ENCODE data around the gene WNK3. TPM values are rescaled to one million over a fixed set of nuclear protein-coding genes. Genes with fewer than 3 reads are reported as not detected.

WNK3 gene
- total and polyA plus RNA-seq, 9 donors = 1.8 to 42.8 (median 10.8) TPM

DNA sequence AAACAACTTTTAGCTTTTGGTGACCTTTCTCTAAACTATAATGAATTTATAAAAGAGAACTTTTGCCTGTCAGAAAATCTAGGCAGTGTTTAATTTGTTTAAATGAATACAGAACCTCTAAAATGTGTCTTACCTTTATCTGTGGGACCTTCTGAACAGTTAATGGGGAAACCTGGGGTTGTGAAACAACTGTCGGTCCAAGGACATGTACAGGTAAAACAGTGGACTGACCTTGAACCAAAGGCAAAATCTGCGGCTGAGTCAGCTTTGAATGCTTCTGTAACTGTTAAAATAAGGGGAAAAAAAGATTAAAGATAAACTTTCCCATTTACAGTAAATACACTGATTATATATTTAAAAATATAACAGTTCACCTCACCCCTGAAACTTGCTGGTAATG lies 65.1 kb downstream of the WNK3 start:
- WGBS, 3 donors = 41 to 54% (median 42%) methylated on average over 2 of the region's 2 CpGs
- Histone ChIP-seq H3K4me3 (no peak overlapping the region), H3K36me3 (no peaks in the 10 kb centered on the region), H3K27me3 (no peaks in the 10 kb centered on the region), H3K4me1 (ENCODE audit: insufficient read depth) (no peaks in the 10 kb centered on the region), H3K9me3 (no peaks in the 10 kb centered on the region), H3K27ac (no peak overlapping the region)
- intact Hi-C loops (cut with DNase I) = no loop called here
- TF ChIP-seq, protein P1, sequence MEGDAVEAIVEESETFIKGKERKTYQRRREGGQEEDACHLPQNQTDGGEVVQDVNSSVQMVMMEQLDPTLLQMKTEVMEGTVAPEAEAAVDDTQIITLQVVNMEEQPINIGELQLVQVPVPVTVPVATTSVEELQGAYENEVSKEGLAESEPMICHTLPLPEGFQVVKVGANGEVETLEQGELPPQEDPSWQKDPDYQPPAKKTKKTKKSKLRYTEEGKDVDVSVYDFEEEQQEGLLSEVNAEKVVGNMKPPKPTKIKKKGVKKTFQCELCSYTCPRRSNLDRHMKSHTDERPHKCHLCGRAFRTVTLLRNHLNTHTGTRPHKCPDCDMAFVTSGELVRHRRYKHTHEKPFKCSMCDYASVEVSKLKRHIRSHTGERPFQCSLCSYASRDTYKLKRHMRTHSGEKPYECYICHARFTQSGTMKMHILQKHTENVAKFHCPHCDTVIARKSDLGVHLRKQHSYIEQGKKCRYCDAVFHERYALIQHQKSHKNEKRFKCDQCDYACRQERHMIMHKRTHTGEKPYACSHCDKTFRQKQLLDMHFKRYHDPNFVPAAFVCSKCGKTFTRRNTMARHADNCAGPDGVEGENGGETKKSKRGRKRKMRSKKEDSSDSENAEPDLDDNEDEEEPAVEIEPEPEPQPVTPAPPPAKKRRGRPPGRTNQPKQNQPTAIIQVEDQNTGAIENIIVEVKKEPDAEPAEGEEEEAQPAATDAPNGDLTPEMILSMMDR (IDR thresholded peaks at IDR 0.05) = no peak
- no peak for TF ChIP-seq POLR2A (IDR thresholded peaks at IDR 0.05)
- no peak for TF ChIP-seq EP300 (IDR thresholded peaks at IDR 0.05)
- no peak for DNase-seq

DNA sequence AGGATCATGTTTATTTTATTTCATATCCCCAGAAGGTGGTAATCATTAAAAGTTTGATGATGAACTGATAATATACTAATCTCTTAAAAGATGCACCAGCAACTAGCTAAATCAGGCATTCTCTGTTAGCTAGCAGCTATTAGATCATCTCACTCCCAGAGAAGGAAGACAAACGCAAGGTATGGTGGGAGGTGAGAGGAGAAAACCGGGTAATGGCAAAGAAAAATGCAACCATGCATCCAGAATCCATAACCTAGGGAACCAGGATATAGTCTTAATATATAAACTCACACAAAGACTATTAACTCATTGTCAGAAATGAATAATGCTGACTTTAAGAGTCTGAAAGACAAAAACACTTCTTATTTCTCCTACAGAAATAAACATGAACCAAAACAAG lies 66.1 kb downstream of the WNK3 start:
- intact Hi-C loops (cut with DNase I) = no loop called here
- H3K36me3 ChIP-seq = no peaks in the 10 kb centered on the region
- no peak overlapping the region for H3K27ac ChIP-seq
- 75 to 78% (median 77%) methylated on average over 2 of the region's 2 CpGs for WGBS, 3 donors
- no peaks in the 10 kb centered on the region for H3K9me3 ChIP-seq
- no peaks in the 10 kb centered on the region for H3K27me3 ChIP-seq
- DNase-seq = no peak
- H3K4me1 ChIP-seq (ENCODE audit: insufficient read depth) = no peaks in the 10 kb centered on the region
- TF ChIP-seq EP300 (IDR thresholded peaks at IDR 0.05) (no peak), POLR2A (IDR thresholded peaks at IDR 0.05) (no peak)
- TF ChIP-seq, protein P1 (IDR thresholded peaks at IDR 0.05) = no peak
- no peak overlapping the region for H3K4me3 ChIP-seq

DNA sequence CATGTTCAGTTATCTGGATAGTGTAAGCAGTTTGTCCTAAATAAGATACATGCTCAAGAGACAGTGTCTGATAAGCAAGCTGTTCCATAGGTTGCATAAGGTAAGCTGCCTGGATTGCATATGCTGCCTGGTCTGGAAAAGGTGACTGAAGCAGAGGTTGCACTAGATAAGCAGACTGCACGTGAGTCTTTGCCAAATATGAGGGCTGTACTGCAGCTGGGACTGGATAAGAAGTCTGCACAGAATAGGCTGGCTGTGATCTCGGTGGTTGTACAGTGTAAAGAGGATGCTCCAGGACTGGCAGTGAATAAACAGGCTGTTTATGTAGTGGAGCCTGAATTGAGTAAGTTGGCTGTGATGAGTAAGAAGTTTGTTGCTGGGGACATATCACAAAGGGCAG lies 68.9 kb downstream of the WNK3 start:
- intact Hi-C loops (cut with DNase I) = no loop called here
- H3K4me3 ChIP-seq = no peak overlapping the region
- no peak overlapping the region for H3K27ac ChIP-seq
- 19 to 41% (median 21%) methylated on average over 2 of the region's 2 CpGs for WGBS, 3 donors
- no peaks in the 10 kb centered on the region for H3K36me3 ChIP-seq
- TF ChIP-seq, protein P1 (IDR thresholded peaks at IDR 0.05) = no peak
- no peak for TF ChIP-seq EP300 (IDR thresholded peaks at IDR 0.05)
- TF ChIP-seq POLR2A (IDR thresholded peaks at IDR 0.05) = no peak
- no peaks in the 10 kb centered on the region for H3K9me3 ChIP-seq
- no peaks in the 10 kb centered on the region for H3K4me1 ChIP-seq (ENCODE audit: insufficient read depth)
- no peak for DNase-seq
- no peaks in the 10 kb centered on the region for H3K27me3 ChIP-seq

DNA sequence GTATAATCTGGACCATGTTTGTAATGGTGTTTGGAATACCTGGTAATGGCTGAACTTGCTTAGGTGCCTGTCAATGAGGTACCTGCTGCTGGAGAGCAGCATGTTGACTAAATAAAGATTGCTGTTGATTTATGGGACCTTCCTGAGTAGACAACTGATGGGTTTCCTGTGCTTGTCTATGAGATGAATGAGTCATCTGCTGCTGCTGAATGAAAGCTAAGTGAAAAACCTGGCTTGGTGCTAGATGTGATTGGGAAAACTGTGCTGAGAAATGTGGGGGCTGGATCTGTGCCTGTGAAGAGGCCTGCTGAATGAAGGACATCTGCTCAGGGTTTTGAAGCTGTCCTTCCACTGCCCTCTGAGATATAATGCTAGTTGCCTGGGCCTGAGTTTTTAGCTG lies 69.6 kb downstream of the WNK3 start:
- Histone ChIP-seq H3K27me3 (no peaks in the 10 kb centered on the region), H3K4me3 (no peak overlapping the region), H3K4me1 (ENCODE audit: insufficient read depth) (no peaks in the 10 kb centered on the region), H3K36me3 (no peaks in the 10 kb centered on the region), H3K9me3 (no peaks in the 10 kb centered on the region), H3K27ac (no peak overlapping the region)
- intact Hi-C loops (cut with DNase I) = no loop called here
- DNase-seq = no peak
- TF ChIP-seq EP300 (IDR thresholded peaks at IDR 0.05) (no peak), POLR2A (IDR thresholded peaks at IDR 0.05) (no peak)
- TF ChIP-seq, protein P1 (IDR thresholded peaks at IDR 0.05) = no peak

DNA sequence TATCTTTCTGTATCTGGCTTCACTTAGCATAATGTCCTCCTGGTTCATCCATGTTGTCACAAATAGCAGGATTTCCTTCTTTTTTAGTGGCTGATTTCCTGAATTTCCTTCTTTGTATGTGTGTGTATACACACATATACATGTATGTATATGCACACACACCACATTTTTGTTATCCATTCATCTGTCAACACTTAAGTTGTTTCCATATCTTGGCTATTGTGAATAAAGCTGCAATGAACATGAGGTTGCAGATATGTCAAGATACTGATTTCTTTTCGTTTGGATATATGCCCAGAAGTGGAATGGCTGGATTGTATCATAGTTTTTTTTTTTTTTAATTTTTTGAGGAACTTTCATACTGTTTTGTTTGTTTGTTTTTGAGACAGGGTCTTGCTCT lies 76.2 kb downstream of the WNK3 start:
- Histone ChIP-seq H3K4me3 (no peak overlapping the region), H3K27me3 (no peaks in the 10 kb centered on the region), H3K4me1 (ENCODE audit: insufficient read depth) (no peaks in the 10 kb centered on the region), H3K36me3 (no peaks in the 10 kb centered on the region), H3K9me3 (no peaks in the 10 kb centered on the region), H3K27ac (no peak overlapping the region)
- intact Hi-C loops (cut with DNase I) = no loop called here
- 30 to 45% (median 44%) methylated on average over 1 of the region's 1 CpG for WGBS, 3 donors
- TF ChIP-seq POLR2A (IDR thresholded peaks at IDR 0.05) = no peak
- TF ChIP-seq, protein P1 (IDR thresholded peaks at IDR 0.05) = no peak
- TF ChIP-seq EP300 (IDR thresholded peaks at IDR 0.05) = no peak
- no peak for DNase-seq
